Mesothelial cell of epicardium (in vitro differentiated cells): Measurements from ENCODE around the gene SNRNP48. TPM values are rescaled to one million over a fixed set of nuclear protein-coding genes. Genes with fewer than 3 reads are reported as not detected.
A peak's percentile ranks its signal among the peaks of the same experiment; 100 is the strongest.

ENCODE experiments used
- DNase-seq, 2 experiments: peaks; one replicate each; pipeline ENCODE4 v3.0.0; 2021; ENCODE audit warnings: low spot score in 2 of 2; ENCODE audit not compliant: unreplicated experiment in 2 of 2
- H3K27ac Mint-ChIP-seq: 2 replicates; pipeline ENCODE4 v1.8.0; 2021; ENCODE audit warnings: mixed read lengths
- H3K27me3 Mint-ChIP-seq: 2 replicates; pipeline ENCODE4 v1.8.0; 2021; ENCODE audit warnings: low read depth, mixed read lengths
- H3K36me3 Mint-ChIP-seq: 2 replicates; pipeline ENCODE4 v1.8.0; 2021; ENCODE audit warnings: mixed read lengths
- H3K4me1 Mint-ChIP-seq: 2 replicates; pipeline ENCODE4 v1.8.0; 2021; ENCODE audit warnings: mixed read lengths
- H3K4me3 Mint-ChIP-seq: 2 replicates; pipeline ENCODE4 v1.8.0; 2021; ENCODE audit warnings: mild to moderate bottlenecking, moderate library complexity, mixed read lengths
- H3K9me3 Mint-ChIP-seq: 2 replicates; pipeline ENCODE4 v1.8.0; 2021; ENCODE audit warnings: mixed read lengths
- total RNA-seq: library from RNA; stranded (reverse); gene quantifications from 3 replicates; pipeline ENCODE4 v1.2.1, GENCODE V29; 2021
- TF ChIP-seq, protein P1 (sequence below): fragments of 200-600 bp; sonication (generic); IDR thresholded peaks from one replicate; pipeline ENCODE4 v1.5.0; 2021; ENCODE audit warnings: antibody characterized with exemption; ENCODE audit not compliant: unreplicated experiment

SNRNP48 gene
- total RNA-seq, 1 donor from 2014 or later = 14.2 TPM

DNA sequence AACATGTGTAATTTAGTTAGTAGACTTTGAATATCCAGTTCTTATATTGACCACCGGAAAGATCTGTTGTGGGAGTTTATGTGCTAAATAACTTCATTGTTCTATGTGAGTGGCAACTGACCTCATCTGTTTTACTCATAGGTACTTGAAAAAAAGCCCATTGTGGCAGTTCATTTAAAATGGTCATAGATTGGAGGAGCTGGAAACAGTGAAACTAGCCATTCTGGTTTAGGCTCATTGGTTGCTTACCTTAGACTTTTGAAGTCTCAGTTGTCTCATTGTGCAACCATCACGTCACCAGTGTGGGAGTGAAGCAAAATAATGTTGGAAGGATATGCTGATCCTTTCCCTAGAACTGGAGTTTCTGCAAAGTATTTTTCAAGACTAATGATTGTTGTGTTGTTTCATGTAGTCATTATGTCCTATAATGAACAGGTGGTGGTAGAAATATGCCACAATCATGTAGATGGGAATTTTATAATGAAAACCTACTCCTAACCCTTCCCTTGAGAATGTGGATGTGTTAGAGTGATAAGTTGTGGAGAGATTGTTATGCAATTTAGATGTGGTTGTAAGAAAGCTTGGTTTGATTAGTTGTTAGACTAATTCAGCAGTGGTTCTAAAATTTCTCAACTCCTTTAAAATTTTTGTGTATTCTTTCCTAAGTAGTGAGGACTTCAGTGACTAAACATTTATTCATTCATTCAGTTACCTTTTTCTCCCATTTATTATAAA is 30.2 kb upstream of the SNRNP48 start:
- no peak for DNase-seq
- Mint-ChIP-seq H3K4me1 (peaks cover 5% of the 10 kb centered on the region), H3K27ac (peak overlapping the region; percentile 8), H3K36me3 (peaks cover 47% of the 10 kb centered on the region), H3K4me3 (no peak overlapping the region), H3K9me3 (no peaks in the 10 kb centered on the region), H3K27me3 (no peaks in the 10 kb centered on the region)
- TF ChIP-seq, protein P1, sequence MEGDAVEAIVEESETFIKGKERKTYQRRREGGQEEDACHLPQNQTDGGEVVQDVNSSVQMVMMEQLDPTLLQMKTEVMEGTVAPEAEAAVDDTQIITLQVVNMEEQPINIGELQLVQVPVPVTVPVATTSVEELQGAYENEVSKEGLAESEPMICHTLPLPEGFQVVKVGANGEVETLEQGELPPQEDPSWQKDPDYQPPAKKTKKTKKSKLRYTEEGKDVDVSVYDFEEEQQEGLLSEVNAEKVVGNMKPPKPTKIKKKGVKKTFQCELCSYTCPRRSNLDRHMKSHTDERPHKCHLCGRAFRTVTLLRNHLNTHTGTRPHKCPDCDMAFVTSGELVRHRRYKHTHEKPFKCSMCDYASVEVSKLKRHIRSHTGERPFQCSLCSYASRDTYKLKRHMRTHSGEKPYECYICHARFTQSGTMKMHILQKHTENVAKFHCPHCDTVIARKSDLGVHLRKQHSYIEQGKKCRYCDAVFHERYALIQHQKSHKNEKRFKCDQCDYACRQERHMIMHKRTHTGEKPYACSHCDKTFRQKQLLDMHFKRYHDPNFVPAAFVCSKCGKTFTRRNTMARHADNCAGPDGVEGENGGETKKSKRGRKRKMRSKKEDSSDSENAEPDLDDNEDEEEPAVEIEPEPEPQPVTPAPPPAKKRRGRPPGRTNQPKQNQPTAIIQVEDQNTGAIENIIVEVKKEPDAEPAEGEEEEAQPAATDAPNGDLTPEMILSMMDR = no peak

DNA sequence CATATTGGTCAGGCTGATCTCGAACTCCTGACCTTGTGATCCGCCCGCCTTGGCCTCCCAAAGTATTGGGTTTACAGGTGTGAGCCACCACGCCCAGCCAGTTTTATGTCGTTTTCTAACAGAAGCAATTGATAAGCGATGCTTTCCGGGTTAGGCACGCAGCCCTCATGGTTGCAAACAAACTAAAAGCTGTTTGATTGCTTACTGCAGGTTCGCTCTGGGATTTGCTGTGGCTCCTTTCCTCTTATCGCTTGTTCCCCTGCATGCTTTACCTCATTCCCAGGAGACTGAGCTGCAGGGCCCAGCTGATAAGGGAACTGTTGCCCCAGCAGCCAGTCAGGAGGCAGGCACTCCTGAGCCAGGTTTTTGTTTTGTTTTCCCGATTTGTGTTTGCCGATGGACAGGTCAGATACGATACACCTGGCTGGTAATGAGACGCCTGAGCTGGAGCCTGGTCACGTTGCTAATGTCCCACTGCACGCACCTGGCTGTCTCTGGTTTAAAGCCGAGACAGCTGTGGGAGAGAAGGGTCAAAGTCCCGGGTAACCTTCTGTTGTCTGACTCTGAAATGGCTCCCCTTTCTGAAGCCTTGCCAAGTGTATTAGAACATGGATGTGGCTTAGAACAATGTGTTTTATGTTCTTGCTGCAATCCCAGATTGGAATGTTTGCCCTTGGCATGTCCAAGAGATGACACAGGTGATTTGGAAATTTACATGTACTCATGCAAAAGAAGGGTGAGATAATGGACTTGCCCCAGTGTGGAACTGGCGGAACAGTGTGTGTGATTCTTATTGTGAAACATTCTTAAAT is 28.6 kb upstream of the SNRNP48 start:
- Mint-ChIP-seq H3K4me1 (peaks cover 3% of the 10 kb centered on the region), H3K27me3 (no peaks in the 10 kb centered on the region), H3K36me3 (peaks cover 56% of the 10 kb centered on the region), H3K4me3 (no peak overlapping the region), H3K27ac (peak overlapping the region; percentile 59), H3K9me3 (no peaks in the 10 kb centered on the region)
- DNase-seq = no peak
- TF ChIP-seq, protein P1 = no peak

DNA sequence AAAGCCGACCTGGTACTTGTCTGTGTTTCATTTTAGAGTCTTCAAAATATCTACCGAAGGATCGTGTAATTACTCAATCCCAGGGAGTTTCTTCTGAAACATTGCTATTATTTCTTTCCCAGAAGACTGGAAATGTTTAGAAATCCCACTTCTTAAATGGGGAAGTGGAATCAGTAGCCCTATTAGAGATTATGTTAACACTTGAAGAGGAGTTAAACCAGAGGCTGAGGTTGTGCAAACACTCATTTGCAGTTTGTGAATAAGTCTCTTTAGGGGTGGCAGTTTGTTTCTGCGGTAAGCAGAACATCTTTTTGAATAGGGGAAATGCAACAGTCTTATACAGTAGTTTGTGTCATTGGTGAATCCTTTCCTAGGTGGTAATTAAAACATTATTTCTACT is 27.2 kb upstream of the SNRNP48 start:
- no peak for DNase-seq
- Mint-ChIP-seq H3K4me3 (no peak overlapping the region), H3K4me1 (peaks cover 3% of the 10 kb centered on the region), H3K27ac (no peak overlapping the region), H3K27me3 (no peaks in the 10 kb centered on the region), H3K36me3 (peaks cover 59% of the 10 kb centered on the region), H3K9me3 (no peaks in the 10 kb centered on the region)
- TF ChIP-seq, protein P1 = no peak

DNA sequence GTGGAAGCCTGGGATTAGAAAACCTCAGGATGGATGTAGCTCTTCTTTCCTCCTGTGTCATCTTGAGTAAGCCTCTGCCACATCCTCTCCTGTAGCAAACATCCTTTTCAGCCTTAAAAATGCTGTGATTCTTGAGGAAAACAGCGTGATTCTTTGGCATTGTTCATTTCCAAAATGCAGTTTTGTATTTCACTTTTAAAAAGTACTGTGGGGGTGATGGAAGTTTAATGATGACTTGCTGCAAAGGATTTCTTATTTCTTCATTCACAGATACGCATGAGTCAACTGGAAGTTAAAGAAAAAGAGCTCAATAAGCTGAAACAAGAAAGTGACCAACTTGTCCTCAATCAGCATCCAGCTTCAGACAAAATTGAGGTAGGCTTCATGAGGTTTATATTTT is 23.9 kb upstream of the SNRNP48 start:
- TF ChIP-seq, protein P1 = no peak
- DNase-seq = no peak
- Mint-ChIP-seq H3K36me3 (peaks cover 62% of the 10 kb centered on the region), H3K27ac (no peak overlapping the region), H3K9me3 (no peaks in the 10 kb centered on the region), H3K4me3 (no peak overlapping the region), H3K27me3 (no peaks in the 10 kb centered on the region), H3K4me1 (no peaks in the 10 kb centered on the region)

DNA sequence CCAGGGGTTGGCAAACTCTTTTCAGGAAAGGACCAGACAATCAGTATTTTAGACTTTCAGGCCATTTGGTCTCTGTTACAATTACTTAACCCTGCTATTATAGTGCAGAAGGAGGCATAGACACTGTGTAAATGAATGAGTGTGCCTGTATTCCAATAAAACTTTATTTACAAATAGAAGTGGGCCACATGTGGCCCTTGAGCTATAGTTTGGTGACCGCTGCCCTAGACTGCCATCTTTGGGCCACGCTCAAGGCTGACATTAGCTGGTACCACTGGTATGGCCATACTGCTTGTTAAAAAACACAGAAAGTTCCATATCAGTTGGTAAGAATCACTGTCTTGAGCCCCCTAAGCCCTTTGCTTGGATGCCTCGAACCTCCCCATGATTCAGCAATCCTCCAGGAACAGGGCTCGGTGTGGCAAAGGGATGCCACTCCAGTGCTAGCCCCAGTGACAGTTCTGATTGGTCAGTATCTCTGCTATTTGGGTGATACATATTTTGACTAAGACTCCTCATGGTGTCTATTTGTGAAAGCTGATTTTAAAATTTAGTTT is 23.3 kb upstream of the SNRNP48 start:
- H3K27me3 Mint-ChIP-seq = no peaks in the 10 kb centered on the region
- no peak for DNase-seq
- no peak overlapping the region for H3K4me3 Mint-ChIP-seq
- H3K9me3 Mint-ChIP-seq = no peaks in the 10 kb centered on the region
- TF ChIP-seq, protein P1 = no peak
- peaks cover 62% of the 10 kb centered on the region for H3K36me3 Mint-ChIP-seq
- H3K27ac Mint-ChIP-seq = no peak overlapping the region
- no peaks in the 10 kb centered on the region for H3K4me1 Mint-ChIP-seq
